ENCODE measurements around the gene NRN1L.

DNA sequence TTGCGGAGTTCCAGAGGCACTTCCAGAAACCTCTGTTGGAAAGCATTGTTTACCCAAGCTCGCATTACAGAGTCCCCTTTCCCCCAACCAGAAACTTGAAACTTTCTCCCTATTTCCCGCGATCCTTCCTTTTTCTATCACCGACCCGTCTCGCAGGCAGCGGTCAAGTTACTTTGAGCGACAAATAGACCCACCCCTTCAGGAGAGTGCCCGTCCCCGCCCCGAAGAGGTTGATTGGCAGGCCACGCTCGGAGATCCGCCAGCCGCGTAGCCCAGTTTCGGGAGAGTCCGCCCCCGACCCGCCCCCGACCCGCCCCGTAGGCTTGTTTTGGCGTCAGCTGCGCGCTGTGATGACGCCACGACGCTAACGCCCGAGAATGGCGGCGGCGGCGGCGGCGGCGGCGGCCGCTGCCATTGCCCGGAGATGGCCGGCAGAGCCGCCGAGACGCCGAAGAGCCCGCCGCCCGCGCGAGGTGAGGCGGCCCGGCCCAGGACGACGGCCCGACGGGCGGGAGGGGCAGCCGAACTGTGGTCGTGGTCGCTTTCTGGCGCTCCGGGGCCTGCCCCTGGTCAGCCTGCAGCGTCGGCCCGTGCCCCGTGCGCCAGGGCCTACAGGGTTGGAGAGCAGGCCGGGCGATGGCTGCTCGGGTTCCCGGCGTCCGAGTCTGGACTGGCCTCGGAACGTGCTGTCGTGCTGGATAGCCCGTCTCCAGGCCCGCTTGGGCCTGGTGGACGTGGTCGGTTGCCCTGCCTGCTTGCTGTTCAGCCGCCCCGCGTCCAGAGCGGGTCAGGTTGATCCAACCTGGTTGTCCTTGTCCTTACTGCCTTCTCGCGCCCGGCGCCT is 8.4 kb downstream of the NRN1L start, which contains the start of gene PSKH1:
- TF ChIP-seq POLR2AphosphoS5 (IDR thresholded peaks at IDR 0.05) (no peak), POLR2A (IDR thresholded peaks at IDR 0.05) (peak; percentile 42 to 91), EP300 (IDR thresholded peaks at IDR 0.05) (no peak)
- TF ChIP-seq, protein P1, sequence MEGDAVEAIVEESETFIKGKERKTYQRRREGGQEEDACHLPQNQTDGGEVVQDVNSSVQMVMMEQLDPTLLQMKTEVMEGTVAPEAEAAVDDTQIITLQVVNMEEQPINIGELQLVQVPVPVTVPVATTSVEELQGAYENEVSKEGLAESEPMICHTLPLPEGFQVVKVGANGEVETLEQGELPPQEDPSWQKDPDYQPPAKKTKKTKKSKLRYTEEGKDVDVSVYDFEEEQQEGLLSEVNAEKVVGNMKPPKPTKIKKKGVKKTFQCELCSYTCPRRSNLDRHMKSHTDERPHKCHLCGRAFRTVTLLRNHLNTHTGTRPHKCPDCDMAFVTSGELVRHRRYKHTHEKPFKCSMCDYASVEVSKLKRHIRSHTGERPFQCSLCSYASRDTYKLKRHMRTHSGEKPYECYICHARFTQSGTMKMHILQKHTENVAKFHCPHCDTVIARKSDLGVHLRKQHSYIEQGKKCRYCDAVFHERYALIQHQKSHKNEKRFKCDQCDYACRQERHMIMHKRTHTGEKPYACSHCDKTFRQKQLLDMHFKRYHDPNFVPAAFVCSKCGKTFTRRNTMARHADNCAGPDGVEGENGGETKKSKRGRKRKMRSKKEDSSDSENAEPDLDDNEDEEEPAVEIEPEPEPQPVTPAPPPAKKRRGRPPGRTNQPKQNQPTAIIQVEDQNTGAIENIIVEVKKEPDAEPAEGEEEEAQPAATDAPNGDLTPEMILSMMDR (IDR thresholded peaks at IDR 0.05), result no peak
